NB4 (cell line): ENCODE measurements around the gene SSTR1.

ENCODE experiments used
- MAX ChIP-seq: IDR thresholded peaks from 2 replicates; pipeline ENCODE4 v1.6.1; 2011; ENCODE audit warnings: low read depth, low read length
- TF ChIP-seq, protein P1 (sequence below): IDR thresholded peaks from one replicate; pipeline ENCODE4 v1.5.1; 2012; ENCODE audit warnings: low read depth, low read length

- TF ChIP-seq, protein P1, sequence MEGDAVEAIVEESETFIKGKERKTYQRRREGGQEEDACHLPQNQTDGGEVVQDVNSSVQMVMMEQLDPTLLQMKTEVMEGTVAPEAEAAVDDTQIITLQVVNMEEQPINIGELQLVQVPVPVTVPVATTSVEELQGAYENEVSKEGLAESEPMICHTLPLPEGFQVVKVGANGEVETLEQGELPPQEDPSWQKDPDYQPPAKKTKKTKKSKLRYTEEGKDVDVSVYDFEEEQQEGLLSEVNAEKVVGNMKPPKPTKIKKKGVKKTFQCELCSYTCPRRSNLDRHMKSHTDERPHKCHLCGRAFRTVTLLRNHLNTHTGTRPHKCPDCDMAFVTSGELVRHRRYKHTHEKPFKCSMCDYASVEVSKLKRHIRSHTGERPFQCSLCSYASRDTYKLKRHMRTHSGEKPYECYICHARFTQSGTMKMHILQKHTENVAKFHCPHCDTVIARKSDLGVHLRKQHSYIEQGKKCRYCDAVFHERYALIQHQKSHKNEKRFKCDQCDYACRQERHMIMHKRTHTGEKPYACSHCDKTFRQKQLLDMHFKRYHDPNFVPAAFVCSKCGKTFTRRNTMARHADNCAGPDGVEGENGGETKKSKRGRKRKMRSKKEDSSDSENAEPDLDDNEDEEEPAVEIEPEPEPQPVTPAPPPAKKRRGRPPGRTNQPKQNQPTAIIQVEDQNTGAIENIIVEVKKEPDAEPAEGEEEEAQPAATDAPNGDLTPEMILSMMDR: no peak
- no peak for TF ChIP-seq MAX
These were observed 25.5 kb downstream of the SSTR1 start for GRCh38 chr14:38233218-38233617.
